Renal pelvis (tissue), 4 donors: ENCODE data around the gene NR1H2. TPM values are rescaled to one million over a fixed set of nuclear protein-coding genes. Genes with fewer than 3 reads are reported as not detected.

Source experiments
- DNase-seq: peaks from one replicate; pipeline ENCODE4 v3.0.0-alpha.2; 2013
- polyA plus RNA-seq, 3 donors: library from polyadenylated mRNA; unstranded; fragments of 120-200 nt; gene quantifications; one replicate each; pipeline ENCODE4 v1.2.1, GENCODE V29; 2013; ENCODE audit not compliant: insufficient read length in 3 of 3

Gene NR1H2
- polyA plus RNA-seq, 3 donors, result 39.7 to 43.3 (median 41.8) TPM

DNA sequence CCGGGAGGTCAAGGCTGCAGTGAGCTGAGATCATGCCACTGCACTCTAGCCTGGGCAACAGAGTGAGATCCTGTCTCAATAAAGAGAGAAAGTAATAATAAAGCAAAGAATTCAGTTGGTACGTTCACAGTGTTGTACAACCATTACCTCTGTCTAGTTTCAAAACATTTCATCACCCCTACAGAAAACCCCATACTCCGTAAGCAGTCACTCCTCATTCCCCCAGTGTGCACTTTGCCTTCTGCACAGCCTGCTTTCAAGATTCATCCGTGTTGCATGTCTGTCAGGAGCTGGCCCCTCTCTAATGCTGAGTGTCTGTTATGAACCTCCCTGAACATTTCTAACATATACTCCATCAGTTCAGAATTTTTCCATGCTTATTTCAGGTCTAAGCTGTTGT, 17.3 kb downstream of the NR1H2 start:
- DNase-seq, result no peak

DNA sequence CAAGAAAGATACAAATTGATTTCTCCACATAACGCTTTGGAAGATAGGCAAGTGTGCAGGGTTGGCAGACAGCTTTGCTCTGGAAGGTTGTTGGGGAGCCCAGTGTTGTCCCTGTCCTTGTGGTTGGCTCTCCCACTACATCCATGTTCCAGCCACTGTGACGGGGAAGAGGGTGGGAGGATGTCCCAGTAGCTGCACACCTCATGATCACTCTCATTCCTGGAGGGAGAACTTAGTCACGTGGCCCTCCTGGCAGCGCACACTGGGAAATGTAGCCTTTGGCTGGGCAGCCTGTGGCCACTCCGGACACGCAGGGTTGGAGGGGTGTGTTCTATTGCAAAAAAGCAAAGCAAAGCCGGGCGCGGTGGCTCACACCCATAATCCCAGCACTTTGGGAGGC, 17.8 kb downstream of the NR1H2 start:
- DNase-seq, result no peak

DNA sequence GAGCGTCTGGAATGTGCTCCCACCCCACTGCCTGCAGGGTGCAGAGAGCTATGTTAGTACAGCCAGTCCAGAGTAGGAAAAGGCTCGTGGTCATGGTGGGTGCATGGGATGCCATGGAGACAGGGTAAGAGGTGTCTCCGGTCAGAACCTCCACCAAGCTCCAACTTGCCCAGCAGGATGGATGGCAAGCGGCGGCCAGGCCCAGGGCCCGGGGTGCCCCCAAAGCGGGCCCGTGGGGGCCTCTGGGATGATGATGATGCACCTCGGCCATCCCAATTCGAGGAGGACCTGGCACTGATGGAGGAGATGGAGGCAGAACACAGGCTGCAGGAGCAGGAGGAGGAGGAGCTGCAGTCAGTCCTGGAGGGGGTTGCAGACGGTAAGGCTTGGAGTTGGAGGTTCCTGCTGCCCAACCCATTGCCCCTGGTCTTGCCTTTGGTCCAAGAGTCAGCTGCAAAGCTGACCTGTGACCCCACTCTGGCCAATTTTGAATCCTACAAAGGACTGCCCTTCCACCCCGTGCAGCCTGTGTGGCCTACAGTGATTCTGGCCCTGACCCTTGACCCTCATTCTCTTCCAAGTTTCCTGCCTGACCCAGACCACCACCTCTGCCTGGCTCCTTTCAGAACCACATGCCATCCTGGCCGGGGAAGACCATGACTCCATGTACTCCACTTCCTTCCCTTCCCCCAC, 22.6 kb downstream of the NR1H2 start:
- DNase-seq, result no peak

DNA sequence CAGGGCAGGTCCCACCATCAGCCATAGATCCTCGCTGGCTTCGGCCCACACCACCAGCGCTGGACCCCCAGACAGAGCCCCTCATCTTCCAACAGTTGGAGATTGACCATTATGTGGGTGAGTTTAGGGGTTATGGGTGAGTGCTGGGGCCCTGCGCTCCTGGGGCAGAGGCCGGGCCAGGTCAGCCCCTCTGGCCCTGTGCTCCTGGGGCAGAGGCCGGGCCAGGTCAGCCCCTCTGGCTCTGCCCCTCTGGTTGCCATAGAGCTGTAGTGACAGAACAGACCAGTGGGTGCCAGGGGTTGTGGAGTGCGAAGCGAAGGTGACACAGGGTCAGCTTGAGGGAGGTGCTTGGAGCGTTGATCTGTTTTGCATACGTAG, 23.1 kb downstream of the NR1H2 start:
- DNase-seq, result no peak

DNA sequence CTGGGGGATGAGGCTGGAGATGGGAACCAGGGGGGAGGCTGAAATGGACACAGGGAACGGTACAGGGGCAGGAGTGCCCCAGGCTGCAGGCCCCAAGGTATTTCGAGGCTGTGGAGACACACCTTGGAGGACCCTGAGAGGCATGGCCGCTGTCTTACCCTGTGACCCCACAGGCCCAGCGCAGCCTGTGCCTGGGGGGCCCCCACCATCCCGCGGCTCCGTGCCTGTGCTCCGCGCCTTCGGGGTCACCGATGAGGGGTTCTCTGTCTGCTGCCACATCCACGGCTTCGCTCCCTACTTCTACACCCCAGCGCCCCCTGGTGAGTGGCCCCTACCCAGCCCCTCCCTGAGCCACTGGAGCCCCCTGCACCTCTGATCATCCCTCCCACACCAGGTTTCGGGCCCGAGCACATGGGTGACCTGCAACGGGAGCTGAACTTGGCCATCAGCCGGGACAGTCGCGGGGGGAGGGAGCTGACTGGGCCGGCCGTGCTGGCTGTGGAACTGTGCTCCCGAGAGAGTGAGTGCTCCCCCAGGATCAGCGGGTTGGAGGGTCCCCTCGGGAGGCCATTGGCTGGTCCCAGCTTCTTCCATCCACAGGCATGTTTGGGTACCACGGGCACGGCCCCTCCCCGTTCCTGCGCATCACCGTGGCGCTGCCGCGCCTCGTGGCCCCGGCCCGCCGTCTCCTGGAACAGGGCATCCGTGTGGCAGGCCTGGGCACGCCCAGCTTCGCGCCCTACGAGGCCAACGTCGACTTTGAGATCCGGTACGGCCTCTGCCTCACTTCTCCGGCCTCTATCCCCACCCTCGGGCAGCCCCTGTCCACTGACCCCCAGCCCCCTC, 25.6 kb downstream of the NR1H2 start:
- no peak for DNase-seq

DNA sequence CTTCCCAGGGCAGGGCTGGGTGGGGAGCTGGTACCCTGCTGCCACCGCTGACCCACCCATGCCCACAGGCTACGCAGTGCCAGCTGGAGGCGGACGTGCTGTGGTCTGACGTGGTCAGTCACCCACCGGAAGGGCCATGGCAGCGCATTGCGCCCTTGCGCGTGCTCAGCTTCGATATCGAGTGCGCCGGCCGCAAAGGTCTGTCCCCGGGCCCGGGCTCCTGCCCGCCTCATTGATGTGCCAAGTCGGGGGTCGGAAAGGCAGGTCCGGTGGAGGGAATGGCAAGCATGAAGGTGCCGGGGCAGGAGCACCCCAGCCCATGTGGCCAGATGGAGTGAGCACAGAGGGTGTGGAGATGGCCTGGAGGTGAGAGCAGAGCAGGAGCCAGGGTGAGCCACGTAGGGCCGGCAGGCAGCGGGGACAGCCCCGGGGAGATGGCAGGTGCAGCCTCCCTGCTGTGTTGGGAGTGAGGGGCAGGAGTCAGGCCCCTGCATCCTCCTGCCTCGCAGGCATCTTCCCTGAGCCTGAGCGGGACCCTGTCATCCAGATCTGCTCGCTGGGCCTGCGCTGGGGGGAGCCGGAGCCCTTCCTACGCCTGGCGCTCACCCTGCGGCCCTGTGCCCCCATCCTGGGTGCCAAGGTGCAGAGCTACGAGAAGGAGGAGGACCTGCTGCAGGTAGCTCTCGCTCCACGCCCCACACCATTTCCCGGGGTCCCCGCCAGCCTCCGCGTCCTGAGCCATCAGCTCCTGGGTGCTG, 26.5 kb downstream of the NR1H2 start:
- no peak for DNase-seq

DNA sequence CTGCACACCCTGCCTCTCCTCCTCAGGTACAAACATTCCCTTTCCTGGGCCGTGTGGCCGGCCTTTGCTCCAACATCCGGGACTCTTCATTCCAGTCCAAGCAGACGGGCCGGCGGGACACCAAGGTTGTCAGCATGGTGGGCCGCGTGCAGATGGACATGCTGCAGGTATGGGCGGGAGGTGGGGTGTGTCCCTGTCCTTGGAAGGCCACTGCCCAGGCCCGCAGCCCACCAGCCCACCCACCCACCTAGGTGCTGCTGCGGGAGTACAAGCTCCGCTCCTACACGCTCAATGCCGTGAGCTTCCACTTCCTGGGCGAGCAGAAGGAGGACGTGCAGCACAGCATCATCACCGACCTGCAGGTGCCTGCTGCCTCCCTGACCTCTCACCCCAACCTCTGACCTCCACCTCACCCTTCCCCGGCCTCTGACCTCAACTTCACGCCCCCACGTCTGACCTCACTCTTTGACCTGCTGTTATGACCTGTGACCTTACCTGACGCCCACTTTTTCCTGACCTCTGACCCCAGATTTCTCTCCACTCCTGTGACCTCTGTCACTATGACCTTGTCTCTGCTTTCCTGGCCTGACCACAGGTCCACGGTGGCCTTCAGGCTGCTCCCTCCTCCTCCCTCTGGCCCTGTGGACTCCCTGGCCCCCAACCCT, 30.0 kb downstream of the NR1H2 start:
- no peak for DNase-seq

DNA sequence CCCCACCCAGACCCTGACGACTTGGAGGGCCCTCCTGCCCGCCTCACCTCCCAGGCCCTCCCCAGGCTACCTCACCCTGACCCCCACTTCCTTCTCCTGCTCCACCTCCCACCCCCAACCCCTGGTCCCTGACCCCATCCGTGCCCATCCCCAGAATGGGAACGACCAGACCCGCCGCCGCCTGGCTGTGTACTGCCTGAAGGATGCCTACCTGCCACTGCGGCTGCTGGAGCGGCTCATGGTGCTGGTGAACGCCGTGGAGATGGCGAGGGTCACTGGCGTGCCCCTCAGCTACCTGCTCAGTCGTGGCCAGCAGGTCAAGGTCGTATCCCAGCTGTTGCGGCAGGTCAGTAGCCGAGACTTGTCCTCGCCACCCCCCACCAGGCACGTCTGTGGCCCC, 30.6 kb downstream of the NR1H2 start:
- no peak for DNase-seq

DNA sequence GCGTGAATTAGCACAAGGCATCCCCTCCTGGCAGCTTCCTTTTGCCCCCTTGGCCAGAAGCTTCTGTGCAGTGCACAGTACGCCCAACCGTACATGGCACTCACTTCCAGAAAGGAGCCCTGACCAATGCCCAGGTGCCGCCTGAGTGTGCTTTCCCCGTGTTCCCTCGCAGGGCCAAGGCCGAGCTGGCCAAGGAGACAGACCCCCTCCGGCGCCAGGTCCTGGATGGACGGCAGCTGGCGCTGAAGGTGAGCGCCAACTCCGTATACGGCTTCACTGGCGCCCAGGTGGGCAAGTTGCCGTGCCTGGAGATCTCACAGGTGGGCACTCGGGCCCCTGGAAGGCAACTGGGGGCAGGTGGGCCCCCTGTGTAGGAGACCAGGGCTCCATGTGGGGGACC, 33.1 kb downstream of the NR1H2 start:
- DNase-seq, result no peak

DNA sequence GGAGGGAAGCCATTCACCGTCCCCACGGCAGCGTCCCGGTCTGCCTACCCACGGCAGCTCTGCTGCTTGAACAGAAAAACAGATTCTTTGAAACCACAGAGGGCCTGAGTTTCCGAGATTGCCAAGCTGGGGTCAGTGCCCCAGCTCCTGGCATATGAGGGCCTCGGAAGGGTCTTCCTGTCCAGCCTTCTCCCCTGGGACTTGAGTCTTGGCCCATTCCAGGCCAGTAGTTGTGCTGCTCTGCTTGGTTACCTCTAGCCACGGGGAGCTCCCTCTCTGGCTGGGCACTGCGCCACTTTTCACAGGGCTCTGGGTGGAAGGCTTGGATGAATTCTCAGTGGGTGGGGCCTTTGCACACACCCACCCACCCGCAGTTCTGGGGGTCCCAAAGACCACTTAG, 33.9 kb downstream of the NR1H2 start:
- no peak for DNase-seq

DNA sequence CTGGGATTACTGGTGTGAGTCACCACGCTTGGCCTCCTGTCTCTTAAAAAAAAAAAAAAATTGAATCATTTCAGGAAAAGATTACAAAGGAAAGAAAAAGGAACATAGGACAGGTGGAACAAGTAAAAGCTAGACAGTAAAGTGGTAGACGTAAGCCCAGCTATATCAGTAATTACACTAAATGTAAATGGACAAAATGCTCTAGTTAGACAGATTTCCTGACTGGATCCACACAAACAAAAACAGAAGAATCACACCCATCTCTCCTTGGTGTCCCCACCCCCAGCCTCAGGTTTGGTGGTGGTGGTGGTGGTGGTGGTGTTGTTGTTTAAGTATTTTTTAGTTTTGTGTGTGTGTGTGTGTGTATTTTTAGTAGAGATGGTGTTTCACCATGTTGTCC, 36.2 kb downstream of the NR1H2 start:
- no peak for DNase-seq

DNA sequence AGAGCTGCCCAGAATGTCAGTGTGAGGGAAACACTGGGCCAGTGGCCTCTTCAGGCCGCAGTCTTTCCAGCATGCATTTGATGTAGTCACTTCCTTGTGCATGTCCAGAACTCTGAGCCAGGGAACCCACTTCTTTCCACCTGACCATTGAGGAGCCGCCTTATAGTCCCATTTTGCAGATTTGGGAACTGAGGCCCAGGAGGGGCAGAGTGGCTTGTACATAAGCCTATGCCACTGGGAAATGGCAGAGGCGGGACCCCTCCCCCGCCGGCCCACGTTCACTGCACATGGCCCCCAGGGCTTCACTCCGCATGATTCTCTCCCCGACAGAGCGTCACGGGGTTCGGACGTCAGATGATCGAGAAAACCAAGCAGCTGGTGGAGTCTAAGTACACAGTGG, 36.8 kb downstream of the NR1H2 start:
- DNase-seq, result no peak

DNA sequence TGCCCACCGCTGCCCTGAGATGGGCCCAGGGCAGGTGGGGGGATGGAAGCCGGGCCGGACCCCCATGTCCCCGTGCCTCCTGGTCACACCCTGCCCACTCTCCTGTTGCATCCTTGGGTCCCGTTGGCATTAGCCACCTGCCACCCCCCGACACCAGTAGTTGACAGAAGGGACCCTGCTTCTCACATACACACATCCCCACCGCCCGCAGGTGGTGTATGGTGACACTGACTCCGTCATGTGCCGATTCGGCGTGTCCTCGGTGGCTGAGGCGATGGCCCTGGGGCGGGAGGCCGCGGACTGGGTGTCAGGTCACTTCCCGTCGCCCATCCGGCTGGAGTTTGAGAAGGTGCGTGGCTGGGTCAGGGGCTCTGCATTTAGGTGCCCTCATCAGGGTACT, 37.3 kb downstream of the NR1H2 start:
- DNase-seq, result no peak

DNA sequence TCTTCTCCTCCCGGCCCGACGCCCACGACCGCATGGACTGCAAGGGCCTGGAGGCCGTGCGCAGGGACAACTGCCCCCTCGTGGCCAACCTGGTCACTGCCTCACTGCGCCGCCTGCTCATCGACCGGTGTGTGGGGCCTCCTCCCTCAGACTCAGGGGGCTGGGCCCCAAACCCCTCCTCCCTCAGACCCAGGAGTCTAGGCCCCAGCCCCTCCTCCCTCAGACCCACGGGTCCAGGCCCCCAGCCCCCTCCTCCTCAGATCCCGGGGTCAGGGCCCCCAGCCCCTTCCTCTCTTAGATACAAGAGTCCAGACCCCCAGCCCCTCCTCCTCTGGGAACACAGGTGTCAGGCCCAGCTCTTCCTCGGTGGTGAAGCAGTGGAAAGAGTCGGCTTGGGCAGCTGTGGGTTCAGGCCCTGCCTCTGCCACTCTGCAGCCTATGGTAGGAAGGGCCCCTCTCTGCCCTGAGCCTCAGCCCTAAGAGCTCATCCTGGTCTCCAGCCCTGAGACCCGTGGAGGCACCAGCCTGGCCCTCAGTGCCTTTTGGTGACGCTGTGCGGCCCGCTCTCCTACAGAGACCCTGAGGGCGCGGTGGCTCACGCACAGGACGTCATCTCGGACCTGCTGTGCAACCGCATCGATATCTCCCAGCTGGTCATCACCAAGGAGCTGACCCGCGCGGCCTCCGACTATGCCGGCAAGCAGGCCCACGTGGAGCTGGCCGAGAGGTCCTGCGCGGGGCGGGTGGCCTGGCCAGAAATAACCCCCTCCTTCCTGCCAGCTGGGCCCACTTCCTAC, 38.8 kb downstream of the NR1H2 start:
- DNase-seq, result peak; percentile 36

DNA sequence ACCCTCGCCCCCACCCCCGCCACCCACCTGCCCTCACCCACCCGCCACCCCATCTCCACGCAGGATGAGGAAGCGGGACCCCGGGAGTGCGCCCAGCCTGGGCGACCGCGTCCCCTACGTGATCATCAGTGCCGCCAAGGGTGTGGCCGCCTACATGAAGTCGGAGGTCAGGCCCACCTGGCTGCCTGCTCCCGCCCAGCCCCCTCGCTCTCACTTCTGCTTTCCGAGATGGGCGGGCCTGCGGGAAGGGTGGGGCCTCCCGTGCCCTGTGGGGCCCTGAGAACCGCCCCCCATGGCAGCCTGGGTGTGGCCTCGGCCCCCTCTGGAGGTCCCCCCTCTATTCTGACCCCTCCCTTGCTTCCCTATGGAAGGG, 39.4 kb downstream of the NR1H2 start:
- no peak for DNase-seq

DNA sequence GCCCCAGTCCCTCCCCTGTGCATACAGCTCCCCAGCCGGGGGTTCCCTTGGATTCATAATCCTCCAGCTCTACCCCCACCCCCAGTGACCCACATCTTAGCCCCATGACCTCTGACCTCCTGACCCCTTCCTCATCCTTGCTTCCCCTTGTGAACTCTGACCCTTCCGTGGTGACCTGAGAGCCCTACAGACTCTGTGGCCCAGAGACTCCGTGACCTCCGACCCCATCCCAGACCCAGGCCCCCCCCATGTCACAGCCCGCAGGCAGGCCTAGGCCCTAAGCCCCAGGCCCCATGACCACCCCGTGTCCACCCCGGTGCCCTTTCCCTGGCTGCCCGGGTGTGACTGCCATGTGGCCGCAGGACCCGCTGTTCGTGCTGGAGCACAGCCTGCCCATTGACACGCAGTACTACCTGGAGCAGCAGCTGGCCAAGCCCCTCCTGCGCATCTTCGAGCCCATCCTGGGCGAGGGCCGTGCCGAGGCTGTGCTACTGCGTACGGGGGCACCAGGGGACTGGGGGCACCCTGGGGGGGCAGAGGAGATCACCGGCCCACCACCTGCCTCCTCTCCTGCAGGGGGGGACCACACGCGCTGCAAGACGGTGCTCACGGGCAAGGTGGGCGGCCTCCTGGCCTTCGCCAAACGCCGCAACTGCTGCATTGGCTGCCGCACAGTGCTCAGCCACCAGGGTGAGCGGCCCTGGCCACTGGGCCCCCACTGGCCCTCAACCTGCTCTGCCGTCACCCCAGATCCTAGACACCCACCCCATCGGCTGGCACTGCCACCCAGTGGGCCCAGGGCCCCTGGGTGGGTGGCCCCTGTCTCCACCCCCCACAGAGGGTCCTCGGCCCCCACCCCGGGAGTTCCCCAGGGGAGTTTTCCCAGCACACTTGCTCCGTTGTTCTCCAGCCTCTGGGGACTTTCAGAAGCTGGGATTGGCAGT, 40.0 kb downstream of the NR1H2 start:
- DNase-seq, result no peak

DNA sequence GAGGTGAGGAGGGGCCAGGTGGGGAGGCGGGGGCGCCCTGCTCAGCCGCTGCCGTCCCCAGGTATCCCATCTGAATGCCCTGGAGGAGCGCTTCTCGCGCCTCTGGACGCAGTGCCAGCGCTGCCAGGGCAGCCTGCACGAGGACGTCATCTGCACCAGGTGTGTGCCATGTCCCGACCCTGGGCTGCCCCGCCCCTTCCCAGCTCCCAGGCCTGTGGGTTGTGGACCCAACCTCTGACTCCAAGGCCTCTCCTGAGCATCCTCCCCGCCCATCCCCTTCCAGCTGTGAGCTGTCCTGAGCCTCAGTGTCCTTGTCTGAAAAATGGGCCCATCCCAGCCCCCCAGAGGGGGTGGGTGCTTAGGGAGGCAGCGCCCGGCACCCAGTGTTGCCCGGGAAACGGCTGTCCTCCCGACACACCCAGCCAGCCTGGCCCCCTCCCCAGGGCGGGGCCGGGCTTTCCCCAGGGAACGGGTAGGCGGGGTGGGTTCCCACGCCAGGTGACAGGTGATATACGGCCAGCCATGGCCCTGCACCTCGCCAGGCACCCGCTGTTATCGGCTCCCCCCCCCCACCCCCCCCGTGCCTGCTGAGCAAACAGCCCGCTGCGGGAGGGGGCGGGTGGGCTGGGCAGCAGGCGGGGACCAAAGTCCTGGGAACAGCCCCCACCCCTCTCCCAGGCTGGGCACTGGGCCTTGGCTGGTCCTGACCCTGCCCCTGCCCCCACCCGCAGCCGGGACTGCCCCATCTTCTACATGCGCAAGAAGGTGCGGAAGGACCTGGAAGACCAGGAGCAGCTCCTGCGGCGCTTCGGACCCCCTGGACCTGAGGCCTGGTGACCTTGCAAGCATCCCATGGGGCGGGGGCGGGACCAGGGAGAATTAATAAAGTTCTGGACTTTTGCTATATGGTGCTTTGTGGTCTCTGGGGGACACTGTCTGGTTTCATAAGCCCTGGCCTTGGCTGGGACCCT, 41.1 kb downstream of the NR1H2 start:
- DNase-seq, result no peak

DNA sequence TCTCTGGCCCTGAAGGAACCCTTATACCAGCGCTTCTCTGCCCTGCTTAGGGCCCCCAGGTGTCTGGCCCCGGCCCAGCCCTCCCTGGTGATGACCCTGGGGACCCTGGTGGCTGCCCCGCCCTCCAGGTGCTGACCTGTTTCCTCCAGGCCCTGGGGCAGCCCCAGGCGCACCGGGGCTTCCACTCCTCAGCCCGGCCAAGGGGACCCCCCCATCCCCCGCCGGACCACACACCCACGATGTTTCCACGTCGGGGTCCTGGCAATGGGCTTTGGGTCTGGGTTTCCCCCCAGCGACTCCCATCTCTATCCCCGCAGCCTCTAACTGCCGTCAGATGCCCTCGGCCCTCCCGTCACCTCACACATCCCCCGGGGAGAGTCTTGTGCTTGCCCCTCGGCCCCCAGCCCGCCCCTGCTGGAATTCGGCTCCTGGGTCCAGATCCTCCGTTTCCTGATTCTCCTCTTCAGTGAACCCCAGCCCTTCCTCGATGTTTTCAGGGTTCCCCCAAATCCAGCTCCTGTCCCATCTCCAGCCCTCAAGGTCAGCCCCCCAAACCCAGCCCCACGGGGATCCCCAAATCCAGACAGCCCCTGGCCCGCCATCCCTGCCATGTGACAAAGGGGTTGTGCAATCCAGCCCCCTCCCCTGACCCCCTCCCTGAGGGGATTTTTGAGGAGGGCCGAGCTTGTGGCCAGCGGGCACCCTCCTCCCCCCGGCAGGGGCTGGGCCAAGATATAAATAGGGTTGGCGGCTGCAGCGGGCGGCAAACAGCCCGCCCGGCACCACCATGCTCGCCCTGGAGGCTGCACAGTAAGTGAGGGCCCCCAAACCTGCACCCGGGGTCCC, 42.1 kb downstream of the NR1H2 start, which contains the start of gene SPIB:
Gene SPIB (plus strand): TSS at position 763 of the 846 bp plus-strand sequence. CDS start 25 bp downstream, at position 788.
- DNase-seq, result no peak
